SK-N-SH treated with all-trans-retinoic acid at 6 μM for 48 hours (cell line): ENCODE results near the gene LRMDA.

Experiments
- ATAC-seq: fragments of 200-7000 bp; cut with Tn5 transposase; 3 replicates; pipeline ENCODE4 v1.9.1; 2020; ENCODE audit warnings: mild to moderate bottlenecking, moderate library complexity
- BACH2 ChIP-seq: fragments of 250-450 bp; sonication (Bioruptor Pico); IDR thresholded peaks from 2 replicates; pipeline ENCODE4 v1.9.0; 2021; ENCODE audit warnings: mild to moderate bottlenecking, borderline replicate concordance
- CREB5 ChIP-seq: fragments of 250-450 bp; sonication (Bioruptor Pico); IDR thresholded peaks from 2 replicates; pipeline ENCODE4 v1.5.1; 2020; ENCODE audit warnings: low read depth, mild to moderate bottlenecking, moderate library complexity
- CSDC2 ChIP-seq: fragments of 250-450 bp; sonication (Bioruptor Pico); IDR thresholded peaks from 2 replicates; pipeline ENCODE4 v1.5.0; 2020; ENCODE audit warnings: mild to moderate bottlenecking, moderate library complexity
- CSRNP3 ChIP-seq: fragments of 250-450 bp; sonication (Bioruptor Pico); IDR thresholded peaks from 2 replicates; pipeline ENCODE4 v1.5.1; 2021; ENCODE audit warnings: mild to moderate bottlenecking, moderate library complexity
- ESRRG ChIP-seq: fragments of 250-450 bp; sonication (Bioruptor Pico); IDR thresholded peaks from 2 replicates; pipeline ENCODE4 v1.6.1; 2021; ENCODE audit warnings: mild to moderate bottlenecking
- GLIS3 ChIP-seq: fragments of 250-450 bp; sonication (Bioruptor Pico); IDR thresholded peaks from 2 replicates; pipeline ENCODE4 v1.5.0; 2020; ENCODE audit warnings: mild to moderate bottlenecking, moderate library complexity
- OSR1 ChIP-seq: fragments of 250-450 bp; sonication (Bioruptor Pico); IDR thresholded peaks from 2 replicates; pipeline ENCODE4 v1.8.0; 2022; ENCODE audit warnings: moderate library complexity, mild to moderate bottlenecking, inconsistent platforms
- PATZ1 ChIP-seq: fragments of 250-450 bp; sonication (Bioruptor Pico); IDR thresholded peaks from 2 replicates; pipeline ENCODE4 v1.8.0; 2020; ENCODE audit warnings: mild to moderate bottlenecking, moderate library complexity, borderline replicate concordance
- RARB ChIP-seq: fragments of 250-450 bp; sonication (Bioruptor Pico); IDR thresholded peaks from 2 replicates; pipeline ENCODE4 v1.8.0; 2021; ENCODE audit warnings: mild to moderate bottlenecking, moderate library complexity
- SNAI2 ChIP-seq: fragments of 250-450 bp; sonication (Bioruptor Pico); IDR thresholded peaks from 2 replicates; pipeline ENCODE4 v1.5.0; 2020; ENCODE audit warnings: mild to moderate bottlenecking, moderate library complexity
- TCF4 ChIP-seq: fragments of 250-450 bp; sonication (Bioruptor Pico); IDR thresholded peaks from 2 replicates; pipeline ENCODE4 v1.8.0; 2021; ENCODE audit warnings: mild to moderate bottlenecking, moderate library complexity, borderline replicate concordance
- TSHZ2 ChIP-seq: fragments of 250-450 bp; sonication (Bioruptor Pico); IDR thresholded peaks from 2 replicates; pipeline ENCODE4 v1.5.0; 2020; ENCODE audit warnings: mild to moderate bottlenecking, moderate library complexity
- ZC3H10 ChIP-seq: fragments of 250-450 bp; sonication (Bioruptor Pico); IDR thresholded peaks from 2 replicates; pipeline ENCODE4 v1.5.1; 2021; ENCODE audit warnings: mild to moderate bottlenecking, moderate library complexity
- ZFP30 ChIP-seq: fragments of 450-650 bp; formaldehyde crosslinking; IDR thresholded peaks from 2 replicates; pipeline ENCODE4 v1.5.0; 2022; ENCODE audit warnings: mild to moderate bottlenecking, moderate library complexity
- ZNF565 ChIP-seq: fragments of 450-650 bp; formaldehyde crosslinking; conservative IDR thresholded peaks from 2 replicates; pipeline ENCODE4 v1.5.0; 2020; ENCODE audit warnings: low read depth, mild to moderate bottlenecking, moderate library complexity
- ZNF8 ChIP-seq: fragments of 450-650 bp; formaldehyde crosslinking; IDR thresholded peaks from 2 replicates; pipeline ENCODE4 v1.5.0; 2020; ENCODE audit warnings: mild to moderate bottlenecking, moderate library complexity
- TF ChIP-seq, protein P1 (sequence below): fragments of 250-450 bp; sonication (Bioruptor Pico); IDR thresholded peaks from 2 replicates; pipeline ENCODE4 v1.8.0; 2021; ENCODE audit warnings: low read depth, mild to moderate bottlenecking, moderate library complexity, borderline replicate concordance

LRMDA gene

GRCh38 chr10:75392744-75393143 lies 38.7 kb upstream of the LRMDA start:
- ATAC-seq: no peak
- TF ChIP-seq RARB (CRISPR knock-in tag) (no peak), PATZ1 (CRISPR knock-in tag) (no peak), ZC3H10 (CRISPR knock-in tag) (no peak), OSR1 (CRISPR knock-in tag) (no peak), CSRNP3 (CRISPR knock-in tag) (no peak), ZNF565 (CRISPR knock-in tag) (no peak), BACH2 (CRISPR knock-in tag) (no peak), ZNF8 (no peak), CREB5 (CRISPR knock-in tag) (no peak), ESRRG (CRISPR knock-in tag) (no peak), SNAI2 (CRISPR knock-in tag) (no peak), TCF4 (no peak), TSHZ2 (CRISPR knock-in tag) (no peak), GLIS3 (no peak), CSDC2 (CRISPR knock-in tag) (no peak)
- TF ChIP-seq, protein P1, sequence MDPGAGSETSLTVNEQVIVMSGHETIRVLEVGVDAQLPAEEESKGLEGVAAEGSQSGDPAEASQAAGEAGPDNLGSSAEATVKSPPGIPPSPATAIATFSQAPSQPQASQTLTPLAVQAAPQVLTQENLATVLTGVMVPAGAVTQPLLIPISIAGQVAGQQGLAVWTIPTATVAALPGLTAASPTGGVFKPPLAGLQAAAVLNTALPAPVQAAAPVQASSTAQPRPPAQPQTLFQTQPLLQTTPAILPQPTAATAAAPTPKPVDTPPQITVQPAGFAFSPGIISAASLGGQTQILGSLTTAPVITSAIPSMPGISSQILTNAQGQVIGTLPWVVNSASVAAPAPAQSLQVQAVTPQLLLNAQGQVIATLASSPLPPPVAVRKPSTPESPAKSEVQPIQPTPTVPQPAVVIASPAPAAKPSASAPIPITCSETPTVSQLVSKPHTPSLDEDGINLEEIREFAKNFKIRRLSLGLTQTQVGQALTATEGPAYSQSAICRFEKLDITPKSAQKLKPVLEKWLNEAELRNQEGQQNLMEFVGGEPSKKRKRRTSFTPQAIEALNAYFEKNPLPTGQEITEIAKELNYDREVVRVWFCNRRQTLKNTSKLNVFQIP: no peak
- TF ChIP-seq, all 23 proteins: peak for 0

DNA sequence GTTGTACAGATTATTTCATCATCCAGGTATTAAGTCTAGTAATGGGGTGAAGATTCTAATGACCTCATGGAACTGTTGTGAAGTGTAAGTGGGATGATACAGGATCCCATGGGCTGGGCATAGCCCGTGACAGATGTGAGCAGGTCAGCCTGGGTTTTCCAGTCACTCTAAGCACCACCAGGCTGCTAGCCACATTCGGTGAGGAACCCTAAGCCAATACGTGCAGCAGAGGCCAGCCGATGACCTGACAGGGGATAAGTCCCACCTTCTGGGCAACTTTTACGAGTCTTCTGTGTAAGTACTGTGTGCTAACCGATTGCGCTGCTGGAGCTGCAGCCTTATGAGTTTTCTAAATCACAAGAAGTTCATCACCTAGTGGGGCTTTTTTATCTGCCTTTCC lies 37.2 kb upstream of the LRMDA start:
- no peak for TF ChIP-seq PATZ1 (CRISPR knock-in tag)
- no peak for TF ChIP-seq TSHZ2 (CRISPR knock-in tag)
- no peak for TF ChIP-seq TCF4
- no peak for TF ChIP-seq ZFP30 (CRISPR knock-in tag)
- no peak for TF ChIP-seq BACH2 (CRISPR knock-in tag)
- no peak for ATAC-seq
